Neural crest cell (in vitro differentiated cells): ENCODE data around the gene TAF15. TPM values are rescaled to one million over a fixed set of nuclear protein-coding genes. Genes with fewer than 3 reads are reported as not detected.

Experiments
- DNase-seq: peaks from one replicate; pipeline ENCODE4 v3.0.0; 2021; ENCODE audit warnings: low read depth, mixed read lengths, low spot score
- H3K27ac Mint-ChIP-seq: one replicate; pipeline ENCODE4 v1.8.0; 2021; ENCODE audit warnings: mild to moderate bottlenecking, mixed read lengths; ENCODE audit not compliant: unreplicated experiment
- H3K27me3 Mint-ChIP-seq: 2 replicates; pipeline ENCODE4 v1.8.0; 2021; ENCODE audit warnings: low read depth, mild to moderate bottlenecking, mixed read lengths
- H3K36me3 Mint-ChIP-seq: 2 replicates; pipeline ENCODE4 v1.8.0; 2021; ENCODE audit warnings: low read depth, mild to moderate bottlenecking, mixed read lengths
- H3K4me1 Mint-ChIP-seq: 2 replicates; pipeline ENCODE4 v1.8.0; 2021; ENCODE audit warnings: mixed read lengths
- H3K4me3 Mint-ChIP-seq: one replicate; pipeline ENCODE4 v1.8.0; 2021; ENCODE audit warnings: mild to moderate bottlenecking, mixed read lengths
- H3K9me3 Mint-ChIP-seq: 2 replicates; pipeline ENCODE4 v1.8.0; 2021; ENCODE audit warnings: mixed read lengths
- total RNA-seq: library from RNA; stranded (reverse); gene quantifications from 2 replicates; pipeline ENCODE4 v1.2.1, GENCODE V29; 2021
- TF ChIP-seq, protein P1 (sequence below): fragments of 200-600 bp; sonication (generic); conservative IDR thresholded peaks from 2 replicates; pipeline ENCODE4 v1.5.0; 2021; ENCODE audit warnings: antibody characterized with exemption, mild to moderate bottlenecking

The TAF15 gene
- total RNA-seq, 1 donor from 2014 or later, result 300 TPM

DNA sequence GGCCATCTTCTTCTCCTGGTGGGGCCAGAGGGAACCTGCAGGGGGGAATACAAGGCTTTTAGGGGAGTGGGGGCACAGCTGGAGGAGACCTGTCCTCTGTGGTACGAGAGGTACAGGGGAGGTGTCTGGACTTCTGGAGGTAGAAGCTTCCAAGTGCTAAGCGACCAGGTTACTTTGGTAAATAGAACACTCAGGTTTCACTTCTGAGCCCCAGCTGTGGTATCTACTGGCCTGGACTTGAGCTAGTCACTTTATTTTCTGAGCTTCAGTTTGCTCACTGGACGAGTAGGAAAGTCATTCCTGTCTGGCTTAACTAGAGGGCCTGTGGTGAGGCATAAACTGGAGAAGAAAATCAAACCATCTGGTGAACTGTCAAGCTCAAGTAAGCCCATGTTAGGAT lies 59.5 kb downstream of the TAF15 start, which contains the start of gene HEATR9:
Gene HEATR9 (minus strand): TSS at position 155 of the 400 bp plus-strand sequence. CDS start 149 bp downstream, at position 6.
- H3K27ac Mint-ChIP-seq, result no peak within 1 kb of the TSS

DNA sequence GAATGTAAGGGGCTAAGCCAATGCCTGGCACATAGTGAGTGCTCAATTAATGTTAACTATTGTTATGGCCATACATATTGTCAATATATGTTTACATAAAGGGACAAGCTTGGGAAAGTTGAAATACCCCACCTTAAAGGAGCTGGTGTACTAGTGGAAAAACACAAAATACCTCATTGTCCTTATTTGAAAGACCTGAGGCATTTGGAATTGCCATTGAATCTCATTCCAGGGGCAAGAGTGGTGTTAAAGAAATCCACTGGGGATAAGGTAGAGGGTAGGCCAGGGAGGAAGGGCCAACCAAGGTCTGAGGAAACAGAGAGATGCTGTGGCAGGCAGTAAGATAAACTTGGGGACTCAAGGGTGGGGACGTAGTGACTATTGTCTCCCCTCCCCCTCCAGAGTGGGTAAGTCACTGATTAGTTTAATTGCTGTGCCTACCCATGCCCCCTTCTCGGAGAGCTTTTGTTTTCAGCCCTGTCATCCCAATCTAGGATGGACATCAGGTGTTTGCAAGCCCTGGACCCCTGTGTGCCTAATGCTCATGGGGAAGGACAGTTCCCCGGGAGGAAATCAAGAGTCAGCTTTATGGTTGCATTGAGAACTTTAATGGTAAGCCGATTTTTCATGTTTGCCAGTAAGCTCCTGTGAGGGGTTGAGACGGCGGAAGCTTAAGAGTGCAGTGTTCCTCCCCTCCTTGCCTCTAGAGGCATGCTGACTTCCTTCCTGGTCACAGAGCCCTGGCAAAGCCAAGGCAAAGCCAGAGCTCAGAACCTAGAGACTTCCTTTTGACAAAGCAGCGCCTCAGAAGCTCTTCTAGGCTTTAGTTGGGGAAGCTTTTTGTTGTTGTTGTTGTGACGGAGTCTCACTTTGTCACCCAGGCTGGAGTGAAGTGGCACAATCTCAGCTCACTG lies 61.9 kb downstream of the TAF15 start:
- H3K9me3 Mint-ChIP-seq, result no peaks in the 10 kb centered on the region
- no peaks in the 10 kb centered on the region for H3K36me3 Mint-ChIP-seq
- H3K27ac Mint-ChIP-seq, result peak overlapping the region; percentile 14
- no peaks in the 10 kb centered on the region for H3K27me3 Mint-ChIP-seq
- DNase-seq, result no peak
- H3K4me1 Mint-ChIP-seq, result peaks cover 14% of the 10 kb centered on the region
- TF ChIP-seq, protein P1, sequence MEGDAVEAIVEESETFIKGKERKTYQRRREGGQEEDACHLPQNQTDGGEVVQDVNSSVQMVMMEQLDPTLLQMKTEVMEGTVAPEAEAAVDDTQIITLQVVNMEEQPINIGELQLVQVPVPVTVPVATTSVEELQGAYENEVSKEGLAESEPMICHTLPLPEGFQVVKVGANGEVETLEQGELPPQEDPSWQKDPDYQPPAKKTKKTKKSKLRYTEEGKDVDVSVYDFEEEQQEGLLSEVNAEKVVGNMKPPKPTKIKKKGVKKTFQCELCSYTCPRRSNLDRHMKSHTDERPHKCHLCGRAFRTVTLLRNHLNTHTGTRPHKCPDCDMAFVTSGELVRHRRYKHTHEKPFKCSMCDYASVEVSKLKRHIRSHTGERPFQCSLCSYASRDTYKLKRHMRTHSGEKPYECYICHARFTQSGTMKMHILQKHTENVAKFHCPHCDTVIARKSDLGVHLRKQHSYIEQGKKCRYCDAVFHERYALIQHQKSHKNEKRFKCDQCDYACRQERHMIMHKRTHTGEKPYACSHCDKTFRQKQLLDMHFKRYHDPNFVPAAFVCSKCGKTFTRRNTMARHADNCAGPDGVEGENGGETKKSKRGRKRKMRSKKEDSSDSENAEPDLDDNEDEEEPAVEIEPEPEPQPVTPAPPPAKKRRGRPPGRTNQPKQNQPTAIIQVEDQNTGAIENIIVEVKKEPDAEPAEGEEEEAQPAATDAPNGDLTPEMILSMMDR, result no peak
- H3K4me3 Mint-ChIP-seq, result no peak overlapping the region

More for the DNA sequence above, 59.5 kb downstream of the TAF15 start, which contains the start of gene HEATR9:
- peaks cover 7% of the 10 kb centered on the region for H3K4me1 Mint-ChIP-seq
- no peaks in the 10 kb centered on the region for H3K36me3 Mint-ChIP-seq
- no peak for DNase-seq
- H3K4me3 Mint-ChIP-seq, result no peak within 1 kb of the TSS
- TF ChIP-seq, protein P1, result no peak
- no peaks in the 10 kb centered on the region for H3K9me3 Mint-ChIP-seq
- H3K27me3 Mint-ChIP-seq, result no peaks in the 10 kb centered on the region

DNA sequence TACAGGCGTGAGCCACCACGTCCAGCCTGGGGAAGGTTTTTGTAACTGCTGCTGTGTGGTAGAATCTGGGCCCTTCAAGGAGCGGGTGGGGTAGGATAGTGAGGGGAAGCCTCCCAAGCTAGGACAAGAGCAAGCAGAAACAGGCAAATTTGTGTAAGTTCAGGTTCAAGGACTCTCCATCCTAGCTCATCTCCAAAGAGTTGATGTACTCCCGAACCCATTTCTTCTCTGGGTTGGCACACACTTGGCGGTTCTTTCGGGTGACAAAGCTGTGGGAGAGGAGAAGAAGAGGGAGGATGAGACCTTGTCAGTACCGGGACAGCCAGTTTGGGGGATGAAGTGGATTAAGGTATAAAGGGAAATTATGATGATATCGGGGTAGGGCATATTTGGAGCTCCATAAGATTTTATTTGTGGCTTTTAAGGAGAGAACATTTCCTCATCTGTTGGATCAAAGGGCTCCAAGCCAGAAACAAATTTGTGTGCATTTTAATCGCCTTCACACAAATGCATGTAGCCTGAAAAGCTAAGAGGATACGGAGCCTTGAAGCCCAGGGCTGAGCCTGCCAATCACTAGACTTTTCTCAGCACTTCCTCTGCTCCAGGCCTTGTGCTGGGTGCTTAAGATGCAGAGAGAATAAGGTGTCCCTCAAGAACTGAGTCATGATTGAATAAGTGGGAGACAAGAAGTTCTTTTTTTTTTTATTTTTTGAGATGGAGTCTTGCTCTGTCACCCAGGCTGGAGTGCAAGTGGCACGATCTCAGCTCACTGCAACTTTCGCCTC lies 63.1 kb downstream of the TAF15 start:
- H3K36me3 Mint-ChIP-seq, result no peaks in the 10 kb centered on the region
- no peak overlapping the region for H3K4me3 Mint-ChIP-seq
- DNase-seq, result no peak
- no peaks in the 10 kb centered on the region for H3K9me3 Mint-ChIP-seq
- TF ChIP-seq, protein P1, result no peak
- H3K4me1 Mint-ChIP-seq, result peaks cover 12% of the 10 kb centered on the region
- H3K27me3 Mint-ChIP-seq, result no peaks in the 10 kb centered on the region
- no peak overlapping the region for H3K27ac Mint-ChIP-seq

DNA sequence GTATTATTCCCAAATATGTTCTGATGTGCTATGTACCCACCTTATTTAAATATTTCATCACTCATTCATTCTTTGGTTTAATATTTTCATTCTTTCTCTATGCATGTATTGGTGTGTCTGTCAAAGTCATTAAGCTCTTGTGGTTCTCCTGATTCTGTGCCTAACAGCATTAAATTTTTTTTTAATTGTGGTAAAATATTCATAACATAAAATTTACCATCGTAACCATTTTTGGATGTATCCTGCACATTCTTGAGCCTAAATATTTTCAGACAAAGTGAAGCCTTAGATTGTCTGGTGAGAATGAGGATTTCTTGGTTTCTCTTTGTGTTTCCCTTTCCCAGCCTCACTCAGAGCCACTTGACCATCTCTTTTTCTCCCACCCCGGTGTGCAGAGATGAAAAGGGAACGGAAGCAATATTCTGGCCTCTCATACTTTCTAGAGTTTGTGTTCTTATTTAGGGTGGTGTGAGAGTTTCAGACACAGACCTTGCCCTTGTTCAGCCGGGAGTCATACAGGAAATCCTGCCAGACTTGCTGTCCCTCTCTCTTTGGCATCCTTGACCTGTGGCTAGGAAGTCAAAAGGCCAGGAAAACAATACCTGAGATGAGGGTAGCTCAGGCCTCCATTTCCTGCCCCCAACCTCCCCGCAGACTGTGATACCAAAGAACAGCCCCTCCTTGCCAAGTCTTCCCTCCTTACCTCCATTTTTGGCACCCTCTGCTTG lies 66.0 kb downstream of the TAF15 start:
- Mint-ChIP-seq H3K36me3 (no peaks in the 10 kb centered on the region), H3K9me3 (no peaks in the 10 kb centered on the region), H3K4me1 (peaks cover 12% of the 10 kb centered on the region), H3K4me3 (no peak overlapping the region), H3K27ac (peak overlapping the region; percentile 37), H3K27me3 (no peaks in the 10 kb centered on the region)
- no peak for DNase-seq
- TF ChIP-seq, protein P1, result no peak

DNA sequence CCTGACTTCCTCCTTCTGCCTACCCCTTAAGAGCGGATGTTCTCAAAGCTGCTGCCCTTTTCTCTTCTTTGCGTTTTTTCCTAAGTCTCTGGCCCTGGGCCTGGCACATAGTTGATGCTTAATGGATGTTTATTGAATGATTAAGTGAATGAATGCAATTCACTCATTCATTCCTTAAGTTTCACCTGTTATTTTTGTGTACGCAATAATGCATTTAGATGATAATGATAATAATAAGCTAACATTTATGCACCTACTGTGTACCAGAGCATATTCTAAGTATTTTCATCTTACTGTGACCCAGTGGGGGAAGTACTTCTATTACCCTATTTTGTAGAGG lies 66.5 kb downstream of the TAF15 start:
- Mint-ChIP-seq H3K4me3 (no peak overlapping the region), H3K4me1 (peaks cover 12% of the 10 kb centered on the region), H3K27ac (no peak overlapping the region), H3K27me3 (no peaks in the 10 kb centered on the region), H3K9me3 (no peaks in the 10 kb centered on the region), H3K36me3 (no peaks in the 10 kb centered on the region)
- TF ChIP-seq, protein P1, result no peak
- no peak for DNase-seq
